Trophoblast cell (in vitro differentiated cells and primary cell): Measurements from ENCODE around the gene ATP6V0D1.

Source experiments
- DNase-seq, 2 donors: peaks; one replicate each; pipeline ENCODE4 v3.0.0-alpha.2; 2016
- H2AFZ ChIP-seq: 2 replicates; pipeline ENCODE4 v1.6.1; 2013; ENCODE audit warnings: low read length, moderate library complexity, mild to moderate bottlenecking; ENCODE audit not compliant: insufficient read depth, poor library complexity
- H2AK5ac ChIP-seq: 2 replicates; pipeline ENCODE4 v1.6.1; 2013; ENCODE audit warnings: mild to moderate bottlenecking, low read length
- H2BK120ac ChIP-seq: 2 replicates; pipeline ENCODE4 v1.6.1; 2013; ENCODE audit warnings: low read length, mild to moderate bottlenecking, moderate library complexity; ENCODE audit not compliant: insufficient read depth, poor library complexity
- H2BK12ac ChIP-seq: 2 replicates; pipeline ENCODE4 v1.6.1; 2013; ENCODE audit warnings: mild to moderate bottlenecking, low read length, moderate library complexity
- H2BK5ac ChIP-seq: 2 replicates; pipeline ENCODE4 v1.6.1; 2013; ENCODE audit warnings: low read length, low read depth, moderate library complexity, mild to moderate bottlenecking; ENCODE audit not compliant: poor library complexity
- H3K14ac ChIP-seq: 2 replicates; pipeline ENCODE4 v1.6.1; 2013; ENCODE audit warnings: mild to moderate bottlenecking, low read length
- H3K18ac ChIP-seq: 2 replicates; pipeline ENCODE4 v1.6.1; 2013; ENCODE audit warnings: mild to moderate bottlenecking, low read length
- H3K23ac ChIP-seq: 2 replicates; pipeline ENCODE4 v1.6.1; 2013; ENCODE audit warnings: low read length
- H3K27ac ChIP-seq: 2 replicates; pipeline ENCODE4 v1.5.1; 2013; ENCODE audit warnings: low read depth, mild to moderate bottlenecking, inconsistent platforms, low read length, moderate library complexity
- H3K27me3 ChIP-seq: 2 replicates; pipeline ENCODE4 v1.6.1; 2013; ENCODE audit warnings: inconsistent platforms, mild to moderate bottlenecking, low read length, moderate library complexity; ENCODE audit not compliant: insufficient read depth
- H3K36me3 ChIP-seq, 2 experiments: 1 replicate in 1 of 2; 2 replicates in 1 of 2; pipeline ENCODE4 v1.6.1; 2013; ENCODE audit warnings: low read length in 2 of 2, mild to moderate bottlenecking in 2 of 2, moderate library complexity in 1 of 2; ENCODE audit not compliant: insufficient read depth in 2 of 2, control insufficient read depth in 1 of 2
- H3K4ac ChIP-seq: 2 replicates; pipeline ENCODE4 v1.6.1; 2013; ENCODE audit warnings: low read depth, mild to moderate bottlenecking, low read length, moderate library complexity
- H3K4me1 ChIP-seq, 2 experiments: 1 replicate in 1 of 2; 2 replicates in 1 of 2; pipeline ENCODE4 v1.6.1; 2013; ENCODE audit warnings: low read length in 2 of 2, mild to moderate bottlenecking in 2 of 2, moderate library complexity in 1 of 2; ENCODE audit not compliant: insufficient read depth in 2 of 2, control insufficient read depth in 1 of 2
- H3K4me2 ChIP-seq: 2 replicates; pipeline ENCODE4 v1.6.1; 2013; ENCODE audit warnings: inconsistent platforms, mild to moderate bottlenecking, low read length, moderate library complexity
- H3K4me3 ChIP-seq: 2 replicates; pipeline ENCODE4 v1.5.1; 2013; ENCODE audit warnings: mild to moderate bottlenecking, low read depth, low read length, inconsistent platforms
- H3K79me1 ChIP-seq: one replicate; pipeline ENCODE4 v1.6.1; 2013; ENCODE audit warnings: low read length
- H3K79me2 ChIP-seq: 2 replicates; pipeline ENCODE4 v1.6.1; 2013; ENCODE audit warnings: low read length, mild to moderate bottlenecking; ENCODE audit not compliant: control insufficient read depth, insufficient read depth, poor library complexity
- H3K9ac ChIP-seq: 2 replicates; pipeline ENCODE4 v1.6.1; 2013; ENCODE audit warnings: mild to moderate bottlenecking, low read length
- H3K9me3 ChIP-seq: 2 replicates; pipeline ENCODE4 v1.6.1; 2013; ENCODE audit warnings: low read depth, mild to moderate bottlenecking, control low read depth, inconsistent platforms, low read length; ENCODE audit not compliant: insufficient read depth
- H4K12ac ChIP-seq: 2 replicates; pipeline ENCODE4 v1.6.1; 2013; ENCODE audit warnings: low read depth, mild to moderate bottlenecking, low read length, moderate library complexity
- H4K8ac ChIP-seq: 2 replicates; pipeline ENCODE4 v1.6.1; 2013; ENCODE audit warnings: low read depth, mild to moderate bottlenecking, low read length, moderate library complexity
- H4K91ac ChIP-seq: one replicate; pipeline ENCODE4 v1.6.1; 2013; ENCODE audit warnings: low read depth, mild to moderate bottlenecking, low read length, moderate library complexity
- WGBS: extraction: QIAGEN DNeasy Blood & Tissue Kit; methylation state at CpG from one replicate; pipeline ENCODE4 v1.1.7; 2013; ENCODE audit warnings: missing lambda C conversion rate; ENCODE audit not compliant: insufficient read length, insufficient coverage; ENCODE audit errors: extremely low coverage; 5-methylcytosine and 5-hydroxymethylcytosine counted together

ATP6V0D1 gene

GRCh38 chr16:67433131-67433719 is 47.7 kb downstream of the ATP6V0D1 start:
- no CpG with 5 or more reads among the region's 5 CpGs for WGBS
- Histone ChIP-seq H3K9ac (no peak overlapping the region), H3K23ac (no peak overlapping the region), H4K91ac (no peak overlapping the region), H4K8ac (no peak overlapping the region), H3K4me1 (peaks cover 9 to 15% of the 10 kb centered on the region in 2 experiments), H3K27ac (no peak overlapping the region), H3K79me2 (no peaks in the 10 kb centered on the region), H3K4ac (no peak overlapping the region), H3K9me3 (peaks cover 4% of the 10 kb centered on the region), H4K12ac (no peak overlapping the region), H2BK120ac (no peak overlapping the region), H3K79me1 (no peaks in the 10 kb centered on the region), H3K27me3 (peaks cover 28% of the 10 kb centered on the region), H3K36me3 (peaks cover 25 to 26% of the 10 kb centered on the region in 2 experiments), H3K18ac (no peak overlapping the region), H2BK12ac (no peak overlapping the region), H2AK5ac (no peak overlapping the region), H2BK5ac (no peak overlapping the region), H3K4me3 (no peak overlapping the region), H3K14ac (no peak overlapping the region), H3K4me2 (no peak overlapping the region), H2AFZ (no peak overlapping the region)
- DNase-seq, result no peak

- H4K8ac ChIP-seq, result no peak overlapping the region
- no peaks in the 10 kb centered on the region for H3K79me2 ChIP-seq
- H3K27ac ChIP-seq, result no peak overlapping the region
- H3K9ac ChIP-seq, result no peak overlapping the region
- H3K27me3 ChIP-seq, result peaks cover 28% of the 10 kb centered on the region
- H3K14ac ChIP-seq, result no peak overlapping the region
- H2BK5ac ChIP-seq, result no peak overlapping the region
- H3K4ac ChIP-seq, result no peak overlapping the region
- peaks cover 4% of the 10 kb centered on the region for H3K9me3 ChIP-seq
- H2AK5ac ChIP-seq, result no peak overlapping the region
- no peaks in the 10 kb centered on the region for H3K79me1 ChIP-seq
- H3K18ac ChIP-seq, result no peak overlapping the region
- H3K36me3 ChIP-seq, result peaks cover 18 to 19% of the 10 kb centered on the region in 2 experiments
- no peak overlapping the region for H3K4me3 ChIP-seq
- H3K4me1 ChIP-seq, result peaks cover 9 to 16% of the 10 kb centered on the region in 2 experiments
- no peak overlapping the region for H4K12ac ChIP-seq
- H3K23ac ChIP-seq, result no peak overlapping the region
- no CpG with 5 or more reads among the region's 5 CpGs for WGBS
- no peak overlapping the region for H3K4me2 ChIP-seq
- no peak for DNase-seq
- no peak overlapping the region for H4K91ac ChIP-seq
- H2AFZ ChIP-seq, result no peak overlapping the region
- no peak overlapping the region for H2BK12ac ChIP-seq
- H2BK120ac ChIP-seq, result no peak overlapping the region
These were observed 48.5 kb downstream of the ATP6V0D1 start for GRCh38 chr16:67432506-67432890.

GRCh38 chr16:67431775-67432505 is 49.0 kb downstream of the ATP6V0D1 start:
- peak overlapping the region; percentile 81 for H3K4me2 ChIP-seq
- no peak overlapping the region for H4K8ac ChIP-seq
- no peak overlapping the region for H3K14ac ChIP-seq
- DNase-seq, result no peak
- no peak overlapping the region for H2BK120ac ChIP-seq
- no peaks in the 10 kb centered on the region for H3K79me1 ChIP-seq
- no peak overlapping the region for H2AK5ac ChIP-seq
- peaks cover 9 to 16% of the 10 kb centered on the region in 2 experiments for H3K4me1 ChIP-seq
- H3K23ac ChIP-seq, result no peak overlapping the region
- peaks cover 4% of the 10 kb centered on the region for H3K9me3 ChIP-seq
- H3K27me3 ChIP-seq, result peaks cover 28% of the 10 kb centered on the region
- no peak overlapping the region for H3K27ac ChIP-seq
- no peak overlapping the region for H3K4ac ChIP-seq
- no peak overlapping the region for H2BK12ac ChIP-seq
- H4K12ac ChIP-seq, result no peak overlapping the region
- H3K18ac ChIP-seq, result no peak overlapping the region
- H3K79me2 ChIP-seq, result no peaks in the 10 kb centered on the region
- H3K9ac ChIP-seq, result no peak overlapping the region
- H3K36me3 ChIP-seq, result peaks cover 13 to 14% of the 10 kb centered on the region in 2 experiments
- no peak overlapping the region for H2BK5ac ChIP-seq
- H3K4me3 ChIP-seq, result no peak overlapping the region
- H4K91ac ChIP-seq, result no peak overlapping the region
- WGBS, result no CpG with 5 or more reads among the region's 13 CpGs
- H2AFZ ChIP-seq, result no peak overlapping the region

- H3K4ac ChIP-seq, result no peak within 1 kb of the TSS
These were observed 49.8 kb downstream of the ATP6V0D1 start, which contains the start of gene HSD11B2 for GRCh38 chr16:67430977-67431774. Gene HSD11B2, plus strand, starts transcription at chr16:67431121. Its CDS starts 128 bp downstream, at chr16:67431249.

More at GRCh38 chr16:67430977-67431774, 49.8 kb downstream of the ATP6V0D1 start, which contains the start of gene HSD11B2:
- Histone ChIP-seq H2BK12ac (no peak within 1 kb of the TSS), H2AK5ac (no peak within 1 kb of the TSS), H3K18ac (no peak within 1 kb of the TSS), H4K91ac (no peak within 1 kb of the TSS), H4K8ac (no peak within 1 kb of the TSS), H2BK5ac (no peak within 1 kb of the TSS), H3K27me3 (peaks cover 28% of the 10 kb centered on the region), H2BK120ac (no peak within 1 kb of the TSS), H3K4me1 (peaks cover 9 to 16% of the 10 kb centered on the region in 2 experiments), H3K27ac (peak within 1 kb of the TSS; percentile 3), H3K79me2 (no peaks in the 10 kb centered on the region), H2AFZ (peak within 1 kb of the TSS; percentile 50), H3K36me3 (peaks cover 7% of the 10 kb centered on the region in 2 experiments), H3K23ac (no peak within 1 kb of the TSS), H3K79me1 (no peaks in the 10 kb centered on the region), H3K4me3 (peak within 1 kb of the TSS; percentile 62), H3K9ac (no peak within 1 kb of the TSS), H3K4me2 (peak within 1 kb of the TSS; percentile 81), H3K9me3 (peaks cover 4% of the 10 kb centered on the region), H4K12ac (no peak within 1 kb of the TSS), H3K14ac (peak within 1 kb of the TSS; percentile 13)
- WGBS, result no CpG with 5 or more reads among the region's 87 CpGs
- DNase-seq, result peak; percentile 72 to 74
